ENCODE results near the gene MOSPD2.

MOSPD2 gene

DNA sequence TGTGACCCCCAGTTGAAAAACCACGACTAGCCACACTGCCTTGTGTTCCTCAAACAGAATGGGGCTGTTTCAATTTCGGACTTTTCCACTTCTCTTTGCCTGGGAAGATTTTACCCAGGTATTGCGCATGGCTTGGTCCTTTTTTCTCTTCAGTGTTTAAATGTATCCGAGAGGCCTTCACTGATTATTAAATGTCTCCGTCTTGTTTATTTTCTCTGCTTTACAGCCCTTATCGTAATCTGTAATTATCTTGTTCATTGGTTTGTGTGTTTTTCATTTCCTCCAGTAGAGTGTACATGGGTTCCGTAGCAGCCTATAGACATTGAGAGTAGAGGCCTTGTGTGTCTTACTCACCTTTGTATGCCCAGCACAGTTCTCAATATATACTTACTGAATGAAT is 2.4 kb downstream of the MOSPD2 start (continued):
- TF ChIP-seq MEIS1 (CRISPR knock-in tag; IDR thresholded peaks at IDR 0.05; ENCODE audit: borderline replicate concordance) (no peak), ZNF416 (tag by site-specific recombination; IDR thresholded peaks at IDR 0.05) (no peak), ZNF112 (tag by site-specific recombination; IDR thresholded peaks at IDR 0.05) (no peak), ZNF549 (tag by site-specific recombination; IDR thresholded peaks at IDR 0.05) (no peak), ZNF677 (tag by site-specific recombination; IDR thresholded peaks at IDR 0.05) (no peak), ZNF266 (tag by site-specific recombination; IDR thresholded peaks at IDR 0.05; ENCODE audit: low read depth) (no peak), ZNF121 (tag by site-specific recombination; IDR thresholded peaks at IDR 0.05) (no peak), ZNF473 (tag by site-specific recombination; IDR thresholded peaks at IDR 0.05) (no peak), ZNF350 (tag by site-specific recombination; IDR thresholded peaks at IDR 0.05) (no peak), ZNF837 (tag by site-specific recombination; IDR thresholded peaks at IDR 0.05) (no peak), OVOL3 (tag by site-specific recombination; IDR thresholded peaks at IDR 0.05) (no peak), SP7 (tag by site-specific recombination; IDR thresholded peaks at IDR 0.05) (peak; percentile 89), ZNF658 (tag by site-specific recombination; IDR thresholded peaks at IDR 0.05) (no peak), ZNF426 (tag by site-specific recombination; IDR thresholded peaks at IDR 0.05) (no peak), ZNF423 (tag by site-specific recombination; IDR thresholded peaks at IDR 0.05) (no peak), GLI4 (tag by site-specific recombination; IDR thresholded peaks at IDR 0.05) (no peak), FEZF1 (tag by site-specific recombination; IDR thresholded peaks at IDR 0.05) (peak; percentile 57; the same call in 1 of the 2 replicates), ZNF24 (tag by site-specific recombination; IDR thresholded peaks at IDR 0.05) (no peak), SP2 (tag by site-specific recombination; IDR thresholded peaks at IDR 0.05) (no peak)
- TF ChIP-seq, protein P1, sequence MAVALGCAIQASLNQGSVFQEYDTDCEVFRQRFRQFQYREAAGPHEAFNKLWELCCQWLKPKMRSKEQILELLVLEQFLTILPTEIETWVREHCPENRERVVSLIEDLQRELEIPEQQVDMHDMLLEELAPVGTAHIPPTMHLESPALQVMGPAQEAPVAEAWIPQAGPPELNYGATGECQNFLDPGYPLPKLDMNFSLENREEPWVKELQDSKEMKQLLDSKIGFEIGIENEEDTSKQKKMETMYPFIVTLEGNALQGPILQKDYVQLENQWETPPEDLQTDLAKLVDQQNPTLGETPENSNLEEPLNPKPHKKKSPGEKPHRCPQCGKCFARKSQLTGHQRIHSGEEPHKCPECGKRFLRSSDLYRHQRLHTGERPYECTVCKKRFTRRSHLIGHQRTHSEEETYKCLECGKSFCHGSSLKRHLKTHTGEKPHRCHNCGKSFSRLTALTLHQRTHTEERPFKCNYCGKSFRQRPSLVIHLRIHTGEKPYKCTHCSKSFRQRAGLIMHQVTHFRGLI (tag by site-specific recombination; IDR thresholded peaks at IDR 0.05), result no peak
- TF ChIP-seq, protein P2, sequence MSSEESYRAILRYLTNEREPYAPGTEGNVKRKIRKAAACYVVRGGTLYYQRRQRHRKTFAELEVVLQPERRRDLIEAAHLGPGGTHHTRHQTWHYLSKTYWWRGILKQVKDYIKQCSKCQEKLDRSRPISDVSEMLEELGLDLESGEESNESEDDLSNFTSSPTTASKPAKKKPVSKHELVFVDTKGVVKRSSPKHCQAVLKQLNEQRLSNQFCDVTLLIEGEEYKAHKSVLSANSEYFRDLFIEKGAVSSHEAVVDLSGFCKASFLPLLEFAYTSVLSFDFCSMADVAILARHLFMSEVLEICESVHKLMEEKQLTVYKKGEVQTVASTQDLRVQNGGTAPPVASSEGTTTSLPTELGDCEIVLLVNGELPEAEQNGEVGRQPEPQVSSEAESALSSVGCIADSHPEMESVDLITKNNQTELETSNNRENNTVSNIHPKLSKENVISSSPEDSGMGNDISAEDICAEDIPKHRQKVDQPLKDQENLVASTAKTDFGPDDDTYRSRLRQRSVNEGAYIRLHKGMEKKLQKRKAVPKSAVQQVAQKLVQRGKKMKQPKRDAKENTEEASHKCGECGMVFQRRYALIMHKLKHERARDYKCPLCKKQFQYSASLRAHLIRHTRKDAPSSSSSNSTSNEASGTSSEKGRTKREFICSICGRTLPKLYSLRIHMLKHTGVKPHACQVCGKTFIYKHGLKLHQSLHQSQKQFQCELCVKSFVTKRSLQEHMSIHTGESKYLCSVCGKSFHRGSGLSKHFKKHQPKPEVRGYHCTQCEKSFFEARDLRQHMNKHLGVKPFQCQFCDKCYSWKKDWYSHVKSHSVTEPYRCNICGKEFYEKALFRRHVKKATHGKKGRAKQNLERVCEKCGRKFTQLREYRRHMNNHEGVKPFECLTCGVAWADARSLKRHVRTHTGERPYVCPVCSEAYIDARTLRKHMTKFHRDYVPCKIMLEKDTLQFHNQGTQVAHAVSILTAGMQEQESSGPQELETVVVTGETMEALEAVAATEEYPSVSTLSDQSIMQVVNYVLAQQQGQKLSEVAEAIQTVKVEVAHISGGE (tag by site-specific recombination; conservative IDR thresholded peaks at IDR 0.05; ENCODE audit: low read depth), result 0 out of 2 replicates have a peak, but pooled peaks have one; percentile 14
- TF ChIP-seq, protein P3, sequence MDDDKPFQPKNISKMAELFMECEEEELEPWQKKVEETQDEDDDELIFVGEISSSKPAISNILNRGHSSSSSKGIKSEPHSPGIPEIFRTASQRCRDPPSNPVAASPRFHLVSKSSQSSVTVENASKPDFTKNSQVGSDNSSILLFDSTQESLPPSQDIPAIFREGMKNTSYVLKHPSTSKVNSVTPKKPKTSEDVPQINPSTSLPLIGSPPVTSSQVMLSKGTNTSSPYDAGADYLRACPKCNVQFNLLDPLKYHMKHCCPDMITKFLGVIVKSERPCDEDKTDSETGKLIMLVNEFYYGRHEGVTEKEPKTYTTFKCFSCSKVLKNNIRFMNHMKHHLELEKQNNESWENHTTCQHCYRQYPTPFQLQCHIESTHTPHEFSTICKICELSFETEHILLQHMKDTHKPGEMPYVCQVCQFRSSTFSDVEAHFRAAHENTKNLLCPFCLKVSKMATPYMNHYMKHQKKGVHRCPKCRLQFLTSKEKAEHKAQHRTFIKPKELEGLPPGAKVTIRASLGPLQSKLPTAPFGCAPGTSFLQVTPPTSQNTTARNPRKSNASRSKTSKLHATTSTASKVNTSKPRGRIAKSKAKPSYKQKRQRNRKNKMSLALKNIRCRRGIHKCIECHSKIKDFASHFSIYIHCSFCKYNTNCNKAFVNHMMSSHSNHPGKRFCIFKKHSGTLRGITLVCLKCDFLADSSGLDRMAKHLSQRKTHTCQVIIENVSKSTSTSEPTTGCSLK (tag by site-specific recombination; IDR thresholded peaks at IDR 0.05), result no peak
- TF ChIP-seq, protein P4, sequence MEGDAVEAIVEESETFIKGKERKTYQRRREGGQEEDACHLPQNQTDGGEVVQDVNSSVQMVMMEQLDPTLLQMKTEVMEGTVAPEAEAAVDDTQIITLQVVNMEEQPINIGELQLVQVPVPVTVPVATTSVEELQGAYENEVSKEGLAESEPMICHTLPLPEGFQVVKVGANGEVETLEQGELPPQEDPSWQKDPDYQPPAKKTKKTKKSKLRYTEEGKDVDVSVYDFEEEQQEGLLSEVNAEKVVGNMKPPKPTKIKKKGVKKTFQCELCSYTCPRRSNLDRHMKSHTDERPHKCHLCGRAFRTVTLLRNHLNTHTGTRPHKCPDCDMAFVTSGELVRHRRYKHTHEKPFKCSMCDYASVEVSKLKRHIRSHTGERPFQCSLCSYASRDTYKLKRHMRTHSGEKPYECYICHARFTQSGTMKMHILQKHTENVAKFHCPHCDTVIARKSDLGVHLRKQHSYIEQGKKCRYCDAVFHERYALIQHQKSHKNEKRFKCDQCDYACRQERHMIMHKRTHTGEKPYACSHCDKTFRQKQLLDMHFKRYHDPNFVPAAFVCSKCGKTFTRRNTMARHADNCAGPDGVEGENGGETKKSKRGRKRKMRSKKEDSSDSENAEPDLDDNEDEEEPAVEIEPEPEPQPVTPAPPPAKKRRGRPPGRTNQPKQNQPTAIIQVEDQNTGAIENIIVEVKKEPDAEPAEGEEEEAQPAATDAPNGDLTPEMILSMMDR (tag by site-specific recombination; IDR thresholded peaks at IDR 0.05), result 0 out of 2 replicates have a peak, but pooled peaks have one; percentile 7
- TF ChIP-seq, protein P5, sequence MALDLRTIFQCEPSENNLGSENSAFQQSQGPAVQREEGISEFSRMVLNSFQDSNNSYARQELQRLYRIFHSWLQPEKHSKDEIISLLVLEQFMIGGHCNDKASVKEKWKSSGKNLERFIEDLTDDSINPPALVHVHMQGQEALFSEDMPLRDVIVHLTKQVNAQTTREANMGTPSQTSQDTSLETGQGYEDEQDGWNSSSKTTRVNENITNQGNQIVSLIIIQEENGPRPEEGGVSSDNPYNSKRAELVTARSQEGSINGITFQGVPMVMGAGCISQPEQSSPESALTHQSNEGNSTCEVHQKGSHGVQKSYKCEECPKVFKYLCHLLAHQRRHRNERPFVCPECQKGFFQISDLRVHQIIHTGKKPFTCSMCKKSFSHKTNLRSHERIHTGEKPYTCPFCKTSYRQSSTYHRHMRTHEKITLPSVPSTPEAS (tag by site-specific recombination; IDR thresholded peaks at IDR 0.05), result no peak
- TF ChIP-seq, protein P6, sequence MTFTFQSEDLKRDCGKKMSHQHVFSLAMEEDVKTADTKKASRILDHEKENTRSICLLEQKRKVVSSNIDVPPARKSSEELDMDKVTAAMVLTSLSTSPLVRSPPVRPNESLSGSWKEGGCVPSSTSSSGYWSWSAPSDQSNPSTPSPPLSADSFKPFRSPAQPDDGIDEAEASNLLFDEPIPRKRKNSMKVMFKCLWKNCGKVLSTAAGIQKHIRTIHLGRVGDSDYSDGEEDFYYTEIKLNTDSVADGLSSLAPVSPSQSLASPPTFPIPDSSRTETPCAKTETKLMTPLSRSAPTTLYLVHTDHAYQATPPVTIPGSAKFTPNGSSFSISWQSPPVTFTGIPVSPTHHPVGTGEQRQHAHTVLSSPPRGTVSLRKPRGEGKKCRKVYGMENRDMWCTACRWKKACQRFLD (tag by site-specific recombination; IDR thresholded peaks at IDR 0.05), result no peak
- TF ChIP-seq, protein P7, sequence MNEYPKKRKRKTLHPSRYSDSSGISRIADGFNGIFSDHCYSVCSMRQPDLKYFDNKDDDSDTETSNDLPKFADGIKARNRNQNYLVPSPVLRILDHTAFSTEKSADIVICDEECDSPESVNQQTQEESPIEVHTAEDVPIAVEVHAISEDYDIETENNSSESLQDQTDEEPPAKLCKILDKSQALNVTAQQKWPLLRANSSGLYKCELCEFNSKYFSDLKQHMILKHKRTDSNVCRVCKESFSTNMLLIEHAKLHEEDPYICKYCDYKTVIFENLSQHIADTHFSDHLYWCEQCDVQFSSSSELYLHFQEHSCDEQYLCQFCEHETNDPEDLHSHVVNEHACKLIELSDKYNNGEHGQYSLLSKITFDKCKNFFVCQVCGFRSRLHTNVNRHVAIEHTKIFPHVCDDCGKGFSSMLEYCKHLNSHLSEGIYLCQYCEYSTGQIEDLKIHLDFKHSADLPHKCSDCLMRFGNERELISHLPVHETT (tag by site-specific recombination; IDR thresholded peaks at IDR 0.05), result no peak

All from HEK293 (cell line).